Pons (tissue), 1 donor: ENCODE results near the gene VPS18.

Experiments used
- DNase-seq: peaks from one replicate; pipeline ENCODE4 v3.0.0-alpha.2; 2016; ENCODE audit warnings: low spot score

The VPS18 gene

DNA sequence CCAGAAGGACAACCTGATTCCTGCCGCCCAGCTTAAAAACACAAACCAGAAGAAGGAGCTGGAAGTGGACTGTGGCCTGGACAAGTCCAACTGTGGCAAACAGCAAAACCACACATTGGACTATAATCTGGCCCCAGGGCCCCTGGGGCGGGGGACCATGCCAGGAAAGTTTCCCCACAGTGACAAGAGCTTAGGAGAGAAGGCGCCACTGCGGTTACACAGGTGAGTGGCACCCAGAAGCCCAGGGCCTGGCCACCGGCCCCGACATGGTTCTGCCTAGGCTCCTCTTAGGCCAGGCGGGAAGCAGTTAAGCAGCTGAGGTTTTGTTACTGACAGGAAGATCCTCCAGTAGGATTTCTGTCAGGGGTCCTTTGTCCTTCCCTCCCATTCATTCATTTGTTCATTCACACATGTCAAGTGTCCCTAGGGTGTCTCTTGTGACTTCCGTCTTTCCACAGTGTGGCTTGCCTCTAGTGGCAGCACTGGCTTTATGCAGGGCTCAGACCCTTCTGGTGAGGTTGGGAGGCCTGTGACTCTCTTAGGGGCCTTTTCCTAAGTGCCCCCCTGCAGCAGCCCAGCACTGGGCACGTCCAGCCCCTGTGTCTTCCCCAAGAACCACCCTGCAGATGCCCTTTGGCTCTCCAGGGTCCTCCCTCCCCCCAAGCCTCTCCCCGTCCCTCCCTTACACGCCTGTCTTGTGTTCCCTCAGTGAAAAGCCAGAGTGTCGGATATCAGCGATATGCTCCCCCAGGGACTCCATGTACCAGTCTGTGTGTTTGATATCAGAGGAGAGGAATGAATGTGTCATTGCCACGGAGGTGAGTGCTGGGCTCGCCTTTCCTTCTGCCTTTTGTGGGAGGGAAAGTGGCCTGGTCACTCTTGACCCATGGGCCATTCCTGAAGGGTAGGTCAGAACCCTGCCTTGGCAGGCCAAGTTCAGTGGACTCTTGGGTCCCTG lies 42.7 kb downstream of the VPS18 start:
- no peak for DNase-seq

DNA sequence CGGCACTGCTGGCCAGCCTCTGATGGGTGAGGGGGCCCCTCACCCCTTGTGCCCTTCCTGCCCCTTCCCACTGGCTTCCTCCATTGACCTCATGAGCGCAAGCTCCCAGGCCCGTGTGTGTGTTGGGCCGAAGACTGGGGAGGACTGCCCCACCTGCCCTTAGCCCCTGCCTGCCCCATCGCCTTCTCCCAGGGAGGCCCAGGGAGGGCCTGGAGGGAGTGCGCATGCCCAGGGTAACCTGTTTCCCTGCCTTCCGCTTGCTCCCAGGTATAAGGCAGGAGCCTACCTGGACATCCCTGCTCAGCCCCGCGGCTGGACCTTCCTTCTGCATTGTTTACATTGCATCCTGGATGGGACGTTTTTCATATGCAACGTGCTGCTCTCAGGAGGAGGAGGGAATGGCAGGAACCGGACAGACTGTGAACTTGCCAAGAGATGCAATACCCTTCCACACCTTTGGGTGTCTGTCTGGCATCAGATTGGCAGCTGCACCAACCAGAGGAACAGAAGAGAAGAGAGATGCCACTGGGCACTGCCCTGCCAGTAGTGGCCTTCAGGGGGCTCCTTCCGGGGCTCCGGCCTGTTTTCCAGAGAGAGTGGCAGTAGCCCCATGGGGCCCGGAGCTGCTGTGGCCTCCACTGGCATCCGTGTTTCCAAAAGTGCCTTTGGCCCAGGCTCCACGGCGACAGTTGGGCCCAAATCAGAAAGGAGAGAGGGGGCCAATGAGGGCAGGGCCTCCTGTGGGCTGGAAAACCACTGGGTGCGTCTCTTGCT lies 43.7 kb downstream of the VPS18 start:
- DNase-seq: no peak

DNA sequence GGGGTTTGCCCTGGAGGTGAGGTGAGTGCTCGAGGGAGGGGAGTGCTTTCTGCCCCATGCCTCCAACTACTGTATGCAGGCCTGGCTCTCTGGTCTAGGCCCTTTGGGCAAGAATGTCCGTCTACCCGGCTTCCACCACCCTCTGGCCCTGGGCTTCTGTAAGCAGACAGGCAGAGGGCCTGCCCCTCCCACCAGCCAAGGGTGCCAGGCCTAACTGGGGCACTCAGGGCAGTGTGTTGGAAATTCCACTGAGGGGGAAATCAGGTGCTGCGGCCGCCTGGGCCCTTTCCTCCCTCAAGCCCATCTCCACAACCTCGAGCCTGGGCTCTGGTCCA lies 44.3 kb downstream of the VPS18 start:
- no peak for DNase-seq

DNA sequence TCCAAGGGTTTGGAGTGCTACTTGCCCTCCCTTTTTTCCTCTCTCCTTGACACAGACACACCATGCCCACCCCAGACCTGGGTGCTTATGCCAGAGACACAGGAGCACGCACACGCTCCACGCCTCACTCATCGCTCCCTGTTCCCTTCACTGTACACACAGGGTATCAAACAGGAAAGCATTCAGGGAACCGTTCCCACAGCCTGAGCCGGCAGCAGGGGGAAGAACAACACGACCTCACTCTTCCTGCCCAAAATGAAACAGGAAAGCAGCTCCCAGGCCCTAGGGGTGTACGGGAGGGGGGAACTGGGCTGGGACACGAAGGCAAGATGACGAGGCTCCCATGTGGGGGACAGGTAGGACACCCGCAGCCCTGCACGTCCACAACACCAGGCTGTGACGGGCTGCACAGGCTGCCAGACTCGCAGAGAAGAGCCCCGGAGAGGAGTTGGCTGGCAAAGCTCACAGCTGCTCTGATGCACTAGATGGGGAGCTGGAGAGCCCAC lies 46.1 kb downstream of the VPS18 start:
- DNase-seq: no peak

DNA sequence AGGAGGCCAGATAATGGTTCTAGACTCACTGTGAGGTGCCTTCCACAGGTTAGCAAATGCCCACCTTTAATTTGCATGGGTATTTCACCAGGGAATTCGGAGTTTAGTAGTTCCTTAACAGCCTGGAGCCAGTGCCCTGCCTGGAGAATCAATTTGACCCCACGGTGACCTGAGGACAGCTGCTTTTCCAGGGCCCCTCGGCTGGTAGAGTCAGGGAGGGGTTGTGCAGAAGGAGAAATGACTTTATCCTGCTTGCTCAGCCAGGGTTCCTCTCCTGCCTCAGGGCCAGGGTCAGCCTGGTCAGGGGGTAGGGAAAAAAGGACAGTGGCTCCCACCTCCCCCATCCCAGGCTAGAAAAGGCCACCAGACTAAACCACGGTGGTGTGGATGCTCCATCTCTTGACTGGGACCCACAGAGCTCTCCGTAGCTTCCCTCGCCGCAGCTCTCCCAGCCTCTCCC lies 46.8 kb downstream of the VPS18 start:
- no peak for DNase-seq

DNA sequence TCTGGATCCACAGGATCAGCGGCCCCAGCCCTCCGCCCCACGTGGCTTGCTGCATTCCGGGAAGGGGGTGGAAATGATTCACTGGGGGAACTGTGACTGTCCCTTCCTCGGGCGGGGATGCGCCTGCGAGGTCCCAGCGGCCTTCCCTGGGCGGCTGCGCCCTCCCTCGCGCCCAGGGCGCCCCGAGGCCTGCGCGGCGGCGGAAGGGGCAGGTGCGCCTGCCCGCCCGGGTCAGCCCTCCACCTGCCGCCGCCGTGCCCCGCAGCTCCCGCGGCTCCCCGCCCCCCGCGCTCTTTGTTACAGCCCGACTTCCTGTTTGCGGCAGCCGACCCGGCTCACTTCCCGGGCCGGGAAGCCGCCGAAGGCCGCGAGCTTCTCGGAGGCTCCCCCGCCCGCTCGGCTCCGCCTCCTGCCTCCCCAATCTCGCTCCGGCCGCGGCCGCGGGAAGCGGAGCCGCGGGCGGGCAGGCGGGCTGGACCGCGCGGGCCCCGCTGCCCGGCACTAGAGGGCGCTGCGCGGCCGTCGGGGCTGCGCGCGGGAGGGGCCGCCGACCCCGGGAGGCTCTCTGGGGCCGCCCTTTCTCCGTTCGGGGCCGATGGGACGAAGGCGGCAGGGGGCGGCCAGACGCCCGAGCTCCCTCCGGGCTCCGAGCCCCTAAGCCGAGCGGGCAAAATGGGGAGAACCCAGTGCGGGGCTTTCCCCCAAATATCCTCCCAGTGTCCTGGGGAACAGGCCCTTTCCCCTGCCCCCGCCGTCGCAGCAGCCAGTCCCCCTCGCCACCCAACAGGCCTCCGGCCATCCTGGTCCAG lies 47.5 kb downstream of the VPS18 start:
- DNase-seq: peak; percentile 32

DNA sequence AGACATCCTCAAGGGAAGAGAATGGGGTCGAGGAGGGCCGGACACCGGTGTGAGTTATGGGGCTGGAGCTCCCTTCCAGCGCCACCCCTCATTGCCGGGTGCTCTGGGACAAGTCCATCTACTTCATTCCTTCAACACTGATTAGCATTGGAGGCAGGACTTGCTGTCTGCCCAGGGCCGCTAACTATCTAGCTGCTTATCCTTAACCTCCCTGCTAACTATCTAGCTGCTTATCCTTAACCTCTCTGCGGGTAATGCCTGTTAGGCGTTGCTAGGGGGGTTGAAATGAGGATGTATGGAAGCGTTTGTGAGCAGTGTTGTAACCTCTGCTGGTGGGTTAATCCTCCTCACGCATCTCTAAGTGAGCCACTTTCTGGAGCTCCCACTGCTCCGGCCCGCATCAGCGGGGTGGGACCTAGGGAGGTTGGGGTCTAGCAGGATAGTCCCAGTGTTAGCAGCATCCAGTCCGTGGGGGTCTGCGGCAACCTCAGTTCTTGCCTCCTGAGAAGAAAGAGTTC lies 48.1 kb downstream of the VPS18 start:
- no peak for DNase-seq

DNA sequence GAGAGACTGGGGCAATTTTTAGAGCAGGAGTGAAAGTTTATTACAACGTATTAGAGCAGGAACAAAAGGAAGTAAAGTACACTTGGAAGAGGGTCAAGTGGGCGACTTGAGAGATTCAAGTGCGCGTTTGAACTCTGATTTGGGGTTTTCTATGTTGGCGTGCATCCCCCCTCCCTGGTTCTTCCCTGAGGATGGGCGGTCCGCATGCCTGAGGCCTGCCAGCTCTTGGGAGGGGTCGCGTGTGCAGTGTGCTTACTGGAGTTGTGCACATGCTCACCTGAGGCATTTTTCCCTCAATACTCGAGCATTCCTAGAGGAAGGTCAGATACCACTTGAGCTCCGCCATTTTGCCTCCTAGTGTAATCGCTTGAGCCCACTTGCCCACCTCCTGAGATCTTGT lies 48.6 kb downstream of the VPS18 start:
- DNase-seq: no peak

DNA sequence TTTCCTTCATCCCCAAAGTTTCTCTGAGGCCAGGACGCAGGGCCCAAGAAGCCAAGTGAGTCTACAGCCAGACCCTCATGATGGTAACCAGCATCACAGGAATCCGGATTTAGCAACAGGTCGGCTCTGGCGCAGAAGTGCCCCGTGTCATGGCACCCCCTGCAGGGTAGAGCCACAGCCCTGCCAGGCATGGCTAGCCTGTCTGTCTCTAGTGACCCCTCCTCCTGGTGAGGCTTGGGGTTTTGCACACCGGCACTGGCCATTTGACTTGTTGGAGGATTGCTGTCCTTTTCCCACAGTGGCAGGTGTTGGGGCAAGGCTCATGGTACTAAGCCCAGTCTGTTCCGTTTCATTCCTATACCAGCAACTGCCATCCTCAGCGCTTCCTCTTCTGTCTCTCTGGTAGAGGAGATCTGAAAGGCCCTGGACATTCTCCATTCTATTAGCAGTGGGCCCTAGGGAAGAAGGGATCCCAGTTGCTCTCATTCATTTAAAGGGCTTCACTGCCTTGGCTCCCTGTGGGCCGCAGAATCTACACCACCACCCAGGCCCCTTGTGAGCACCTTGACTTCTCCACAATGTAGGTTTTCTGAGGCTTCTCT lies 49.6 kb downstream of the VPS18 start:
- no peak for DNase-seq

DNA sequence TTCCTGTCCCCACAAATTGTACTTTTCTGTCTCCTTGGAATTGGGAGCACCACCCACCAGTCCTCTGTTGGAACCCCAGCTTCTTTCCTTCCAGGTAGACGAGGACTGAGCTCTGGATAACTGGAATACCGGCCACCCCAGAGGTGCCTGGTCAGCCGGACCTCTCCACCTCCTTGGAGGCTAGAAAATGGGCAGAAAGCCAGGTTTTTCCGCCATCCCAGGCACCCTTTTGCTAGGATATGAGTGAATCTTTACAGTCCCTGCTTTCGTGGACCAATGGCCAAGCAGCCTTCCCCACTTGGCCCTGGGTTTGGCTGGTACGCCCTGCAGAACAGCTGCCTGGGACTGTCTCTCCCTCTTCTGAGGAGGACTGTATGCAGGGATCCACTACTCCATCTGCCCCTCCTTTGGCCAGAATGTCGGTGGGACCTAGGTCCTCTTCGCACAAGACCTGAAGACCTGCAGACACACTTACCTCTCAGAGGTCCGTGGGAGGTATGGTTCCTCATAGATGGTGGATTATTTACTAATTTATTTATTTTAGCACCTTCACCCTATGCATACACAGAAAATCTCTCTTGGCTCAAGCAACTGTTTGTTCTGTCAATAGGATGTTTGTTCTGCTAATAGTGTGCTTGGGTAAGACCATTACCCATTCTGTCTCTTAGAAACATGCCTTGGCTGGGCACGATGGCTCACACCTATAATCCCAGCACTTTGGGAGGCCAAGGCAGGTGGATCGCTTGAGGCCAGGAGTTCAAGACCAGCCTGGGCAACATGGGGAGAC lies 50.5 kb downstream of the VPS18 start:
- DNase-seq: no peak

DNA sequence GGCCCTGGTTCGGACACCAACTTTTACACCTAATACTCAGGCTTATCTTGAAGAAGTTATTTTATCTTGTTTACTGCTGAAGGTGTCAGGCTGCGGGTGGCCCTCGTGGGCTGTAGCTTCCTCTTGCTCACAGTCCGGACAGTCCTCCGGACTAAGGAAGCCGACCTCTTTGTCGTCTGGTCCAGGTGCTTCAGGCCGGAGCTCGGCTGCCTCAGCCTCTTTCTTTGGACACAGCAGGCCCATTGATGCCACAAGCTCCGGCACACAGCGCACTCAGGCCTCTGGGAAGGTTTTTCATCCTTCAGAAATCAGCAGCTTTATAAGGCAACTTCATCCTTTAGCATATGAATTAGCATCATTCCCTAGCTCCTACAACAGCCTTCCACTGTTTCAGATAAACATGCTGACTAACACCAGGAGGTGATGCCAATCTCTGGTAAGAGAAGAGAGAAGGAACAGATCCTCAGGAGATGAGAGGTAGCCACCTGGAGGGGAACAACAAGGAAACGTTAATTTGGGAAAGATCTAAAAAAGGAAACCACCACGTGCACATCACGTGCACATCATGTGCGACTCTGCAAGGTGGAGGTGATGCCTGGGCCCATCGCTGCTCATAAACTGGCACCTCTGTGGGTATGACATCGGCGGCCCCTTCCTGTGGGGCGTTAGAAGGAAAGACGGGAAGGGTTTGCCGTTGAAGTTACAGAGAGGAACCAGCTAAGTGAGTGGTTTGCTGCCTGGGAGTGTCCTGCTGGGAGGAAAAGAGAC lies 54.6 kb downstream of the VPS18 start:
- no peak for DNase-seq

DNA sequence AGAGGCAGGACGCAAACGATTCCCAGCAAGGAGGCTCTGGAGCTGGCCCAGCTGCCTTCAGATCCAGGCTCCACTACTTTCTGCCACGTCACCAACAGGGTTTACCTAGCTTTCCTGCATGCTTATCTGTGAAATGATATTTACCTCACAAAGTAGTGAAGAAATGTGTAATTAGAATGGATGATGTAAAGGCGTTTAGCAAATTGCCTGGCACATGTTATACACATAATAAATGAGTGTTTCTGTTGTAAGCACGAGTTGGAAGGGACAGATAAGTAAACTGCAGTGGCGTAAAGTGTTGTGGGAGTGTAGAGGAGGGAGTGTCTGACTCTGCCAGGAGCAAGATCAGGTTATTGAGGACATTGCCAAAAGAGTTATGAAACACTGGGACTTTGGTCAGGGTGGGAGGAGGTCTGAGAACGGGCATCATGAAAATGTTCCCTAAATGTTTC lies 55.5 kb downstream of the VPS18 start:
- DNase-seq: no peak

DNA sequence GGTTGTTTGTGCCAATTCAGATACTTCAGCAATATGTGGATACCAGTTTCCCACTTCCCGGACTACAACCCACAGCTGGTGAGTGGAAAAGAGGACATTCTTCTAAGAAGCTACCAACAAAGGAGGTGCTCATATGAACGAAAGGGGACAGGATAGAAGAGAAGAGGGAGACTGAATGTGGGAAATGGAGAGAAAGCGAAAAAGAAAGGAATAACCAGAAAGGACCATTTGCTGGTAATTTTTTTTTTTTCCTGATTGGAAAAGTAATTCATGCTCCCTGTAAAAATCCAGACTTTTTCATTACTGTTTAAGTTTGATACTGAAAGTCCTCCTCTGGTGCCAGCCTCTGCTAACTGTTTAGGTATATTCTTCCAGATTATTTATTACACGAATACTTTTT lies 57.5 kb downstream of the VPS18 start:
- DNase-seq: no peak

DNA sequence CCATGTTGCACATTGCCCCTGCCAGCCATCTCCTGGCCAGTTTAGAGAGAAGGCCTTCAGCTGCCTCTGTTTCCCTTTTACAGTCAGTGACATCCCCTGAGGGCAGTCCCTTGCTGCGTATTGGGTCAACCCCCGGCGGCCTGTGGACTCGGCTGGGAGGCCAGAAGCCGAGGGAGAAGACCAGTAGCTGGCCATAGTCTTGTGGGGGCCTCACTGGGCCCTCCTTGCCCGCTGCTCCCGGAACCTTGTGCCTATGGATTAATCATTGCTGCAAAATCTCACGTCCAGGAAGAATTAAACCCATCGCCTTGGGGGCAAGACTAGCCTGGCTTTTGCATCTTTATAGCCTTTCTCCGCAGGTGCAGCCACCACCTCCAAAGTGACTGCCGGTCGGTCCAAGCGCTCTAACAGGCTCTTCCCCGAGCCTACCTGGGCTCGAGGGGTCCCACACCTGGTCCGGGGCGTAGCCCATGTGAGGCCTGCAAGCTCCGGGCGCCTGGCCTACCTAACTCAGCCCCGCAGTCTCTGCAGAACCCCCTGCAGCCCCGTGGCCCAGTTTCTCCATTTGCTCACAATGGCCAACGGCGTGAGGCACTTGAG lies 58.2 kb downstream of the VPS18 start:
- DNase-seq: no peak

DNA sequence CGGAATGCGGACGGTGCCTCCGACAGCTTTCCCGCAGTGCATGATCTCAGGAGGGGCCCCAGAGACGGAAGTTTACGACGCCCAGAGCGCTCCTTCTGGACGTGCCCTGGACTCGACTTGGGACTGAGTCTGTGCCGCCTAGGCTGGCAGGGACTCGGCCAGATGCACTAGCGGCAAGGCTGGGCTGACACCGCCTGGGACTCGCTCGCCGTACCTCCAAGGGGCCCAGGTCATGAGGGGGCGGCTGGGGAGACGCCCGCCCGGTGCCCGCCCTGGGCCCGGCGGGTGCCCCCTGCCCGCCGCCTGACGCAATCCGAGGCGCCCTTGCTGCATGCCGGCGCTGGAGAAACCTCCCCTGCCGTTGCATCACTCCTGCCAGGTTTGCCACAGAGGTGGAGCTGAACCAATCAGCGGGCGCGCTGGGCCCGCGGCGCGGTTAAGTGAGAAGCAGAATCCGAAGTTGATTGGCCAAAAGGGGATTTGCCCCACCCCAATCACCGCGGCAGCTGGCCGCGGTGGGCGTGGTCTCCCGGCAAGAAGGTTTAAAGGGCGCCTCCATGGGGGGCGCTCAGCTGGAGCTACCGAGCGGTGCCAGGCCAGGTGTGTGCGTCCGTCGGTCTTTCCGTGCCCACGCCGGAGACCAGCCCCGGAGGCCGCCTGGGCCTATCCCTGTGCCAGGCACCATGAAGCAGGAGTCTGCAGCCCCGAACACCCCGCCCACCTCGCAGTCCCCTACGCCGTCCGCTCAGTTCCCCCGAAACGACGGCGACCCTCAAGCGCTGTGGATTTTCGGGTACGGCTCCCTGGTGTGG lies 58.9 kb downstream of the VPS18 start, which contains the start of gene CHAC1:
Gene CHAC1, plus strand, starts transcription at position 571 of the 812 bp plus-strand sequence. Its CDS starts 113 bp downstream, at position 684.
- DNase-seq: peak; percentile 92
